ENCODE data around the gene RIMS4. TPM values are rescaled to one million over a fixed set of nuclear protein-coding genes. Genes with fewer than 3 reads are reported as not detected.

Gene RIMS4
- total RNA-seq, 1 experiment from 2014 or later = 16.3 TPM

GRCh38 chr20:44834693-44835092 is 24.3 kb upstream of the RIMS4 start:
- H2BK5ac ChIP-seq (ENCODE audit: insufficient read length, low read length) = no peak overlapping the region
- no peak overlapping the region for H3K4me2 ChIP-seq (ENCODE audit: insufficient read depth, insufficient read length, low read length)
- no peak overlapping the region for H3K9ac ChIP-seq (ENCODE audit: extremely low read depth, insufficient read length, low read length)
- H3K4ac ChIP-seq (ENCODE audit: low read depth, low read length) = no peak overlapping the region
- Mint-ChIP-seq H3K4me3 (no peak overlapping the region), H3K9me3 (peaks cover 5 to 9% of the 10 kb centered on the region in 2 experiments; a peak in 4 of 5 replicates), H3K27ac (no peak overlapping the region), H3K36me3 (ENCODE audit: insufficient read depth in 1 of 3, low read depth in 3 of 3) (peaks cover 0 to 7% (median 0%) of the 10 kb centered on the region in 3 experiments; a peak in 3 of 7 replicates), H3K27me3 (ENCODE audit: low read depth) (peaks cover 12% of the 10 kb centered on the region), H3K4me1 (peaks cover 6 to 14% of the 10 kb centered on the region in 2 experiments; a peak in 2 of 4 replicates)
- no peak overlapping the region for H3K23ac ChIP-seq (ENCODE audit: insufficient read length, low read depth, low read length)
- no peak overlapping the region for H2AFZ ChIP-seq (ENCODE audit: low read length)
- no peaks in the 10 kb centered on the region for H3K79me2 ChIP-seq (ENCODE audit: insufficient read depth, low read length)
- no peaks in the 10 kb centered on the region for H3K79me1 ChIP-seq (ENCODE audit: insufficient read depth, low read depth, low read length, poor library complexity, severe bottlenecking)
- TF ChIP-seq CTCF (conservative IDR thresholded peaks at IDR 0.05) = no peak
- H2AK5ac ChIP-seq (ENCODE audit: insufficient read length, low read length) = no peak overlapping the region
- H4K20me1 ChIP-seq (ENCODE audit: control insufficient read depth, insufficient read depth, insufficient read length) = no peaks in the 10 kb centered on the region
- H3K56ac ChIP-seq (ENCODE audit: insufficient read length, low read depth, low read length) = no peak overlapping the region
- H2BK12ac ChIP-seq (ENCODE audit: insufficient read length, low read depth, low read length) = no peak overlapping the region
- WGBS (ENCODE audit: extremely low coverage, insufficient read length, low lambda C conversion rate) = no CpG with 5 or more reads among the region's 2 CpGs
- H3K4me1 ChIP-seq (ENCODE audit: insufficient read depth, low read length) = peaks cover 7% of the 10 kb centered on the region; the same call in 1 of the 2 replicates
- H3K14ac ChIP-seq (ENCODE audit: insufficient read depth, low read length) = no peak overlapping the region
- no peak overlapping the region for H3K27ac ChIP-seq (ENCODE audit: insufficient read length, low read depth, low read length)
- H3K18ac ChIP-seq (ENCODE audit: insufficient read length, low read depth, low read length) = no peak overlapping the region
- no peak overlapping the region for H3T11ph ChIP-seq (ENCODE audit: low read length)
- no peak overlapping the region for H4K8ac ChIP-seq (replicated peaks; ENCODE audit: insufficient read length, low read depth, low read length)
- no peak overlapping the region for H4K5ac ChIP-seq (ENCODE audit: insufficient read length, low read depth, low read length)
- no peaks in the 10 kb centered on the region for H3K23me2 ChIP-seq (ENCODE audit: insufficient read length, low read depth, low read length, poor library complexity, severe bottlenecking)
- no peak overlapping the region for H2BK20ac ChIP-seq (ENCODE audit: low read depth, low read length, poor library complexity, severe bottlenecking)
- H4K91ac ChIP-seq (ENCODE audit: insufficient read length, low read depth, low read length) = no peak overlapping the region
- no peak overlapping the region for H2BK15ac ChIP-seq (ENCODE audit: low read depth, low read length)
- DNase-seq = no peak
- no peaks in the 10 kb centered on the region for H3K27me3 ChIP-seq (ENCODE audit: insufficient read depth, low read length)
- no peaks in the 10 kb centered on the region for H3K9me3 ChIP-seq (ENCODE audit: control insufficient read depth, low read depth, low read length)
- H2BK120ac ChIP-seq (ENCODE audit: low read depth, low read length, poor library complexity, severe bottlenecking) = no peak overlapping the region

Measured in H9 (cell line).